ENCODE measurements around the gene ADGRB3.

GRCh38 chr6:68650142-68650541 lies 15.1 kb downstream of the ADGRB3 start:
- TF ChIP-seq EZH2 (IDR thresholded peaks at IDR 0.05) (no peak), POLR2AphosphoS5 (IDR thresholded peaks at IDR 0.05; ENCODE audit: borderline replicate concordance, low read depth, low read length) (no peak), FOXP2 (optimal IDR thresholded peaks at IDR 0.05; ENCODE audit: control extremely low read depth, extremely low read length, insufficient read depth) (no peak)

Data from SK-N-MC (cell line).